Neural cell (in vitro differentiated cells): Measurements from ENCODE around the gene LRRC14B. TPM values are rescaled to one million over a fixed set of nuclear protein-coding genes. Genes with fewer than 3 reads are reported as not detected.

Experiments
- H2AFZ ChIP-seq: fragments of 200-600, 300-800 bp; sonication (generic), shearing (Covaris generic); 2 replicates; pipeline ENCODE4 v1.6.0; 2014; ENCODE audit warnings: low read depth, mild to moderate bottlenecking, antibody characterized with exemption, low read length, moderate library complexity
- H3F3A ChIP-seq: fragments of 200-600 bp; shearing (Covaris generic); 2 replicates; pipeline ENCODE4 v1.6.1; 2016; ENCODE audit warnings: mild to moderate bottlenecking, moderate library complexity, mixed read lengths, antibody characterized with exemption, low read length; ENCODE audit not compliant: insufficient read depth, poor library complexity, severe bottlenecking
- H3K27ac ChIP-seq: fragments of 200-600, 300-800 bp; sonication (generic), shearing (Covaris generic); 2 replicates; pipeline ENCODE4 v1.5.1; 2014; ENCODE audit warnings: mild to moderate bottlenecking, low read length, moderate library complexity
- H3K27me3 ChIP-seq: fragments of 300-800, 200-600 bp; sonication (generic), shearing (Covaris generic); 2 replicates; pipeline ENCODE4 v1.6.0; 2014; ENCODE audit warnings: mild to moderate bottlenecking, low read depth, low read length, moderate library complexity; ENCODE audit not compliant: insufficient read depth
- H3K36me3 ChIP-seq: fragments of 300-800, 200-600 bp; sonication (generic), shearing (Covaris generic); 2 replicates; pipeline ENCODE4 v1.5.1; 2014; ENCODE audit warnings: mild to moderate bottlenecking, antibody characterized with exemption, low read length, moderate library complexity; ENCODE audit not compliant: insufficient read depth
- H3K4me2 ChIP-seq: fragments of 300-800, 200-600 bp; sonication (generic), shearing (Covaris generic); 2 replicates; pipeline ENCODE4 v1.6.0; 2014; ENCODE audit warnings: mild to moderate bottlenecking, low read length
- H3K4me3 ChIP-seq: fragments of 300-800, 200-600 bp; sonication (generic), shearing (Covaris generic); 2 replicates; pipeline ENCODE4 v1.5.1; 2014; ENCODE audit warnings: mild to moderate bottlenecking, low read length, moderate library complexity
- H3K79me2 ChIP-seq: fragments of 200-600 bp; shearing (Covaris generic); replicated peaks from 2 replicates; pipeline ENCODE4 v1.6.0; 2014; ENCODE audit warnings: mild to moderate bottlenecking, low read length, moderate library complexity; ENCODE audit not compliant: insufficient read depth
- H3K9ac ChIP-seq: fragments of 300-800, 200-600 bp; sonication (generic), shearing (Covaris generic); 2 replicates; pipeline ENCODE4 v1.6.1; 2016; ENCODE audit warnings: mild to moderate bottlenecking, low read length, mixed read lengths
- H3K9me2 ChIP-seq: fragments of 200-600 bp; shearing (Covaris generic); 2 replicates; pipeline ENCODE4 v1.6.1; 2016; ENCODE audit warnings: mild to moderate bottlenecking, low read length, mixed read lengths; ENCODE audit not compliant: insufficient read depth
- H3K9me3 ChIP-seq: fragments of 200-600, 300-800 bp; sonication (generic), shearing (Covaris generic); 2 replicates; pipeline ENCODE4 v1.6.1; 2016; ENCODE audit warnings: mild to moderate bottlenecking, mixed run types, low read length, moderate library complexity, mixed read lengths
- H4K20me1 ChIP-seq: fragments of 200-600 bp; shearing (Covaris generic); 2 replicates; pipeline ENCODE4 v1.6.1; 2016; ENCODE audit warnings: mild to moderate bottlenecking, mixed run types; ENCODE audit not compliant: insufficient read depth
- CTCF ChIP-seq: fragments of 450-650 bp; IDR thresholded peaks from 2 replicates; pipeline ENCODE4 v1.5.1; 2014; ENCODE audit warnings: antibody characterized with exemption, mild to moderate bottlenecking, moderate library complexity; ENCODE audit not compliant: poor library complexity, severe bottlenecking
- EZH2 ChIP-seq: fragments of 200-600, 300-800 bp; shearing (Covaris generic), sonication (generic); IDR thresholded peaks from 2 replicates; pipeline ENCODE4 v1.6.1; 2014; ENCODE audit warnings: antibody characterized with exemption, low read length, borderline replicate concordance, mild to moderate bottlenecking; ENCODE audit not compliant: insufficient read depth, poor library complexity, severe bottlenecking
- MXI1 ChIP-seq: fragments of 450-650 bp; conservative IDR thresholded peaks from 2 replicates; pipeline ENCODE4 v1.6.1; 2014; ENCODE audit warnings: antibody characterized with exemption, mild to moderate bottlenecking; ENCODE audit not compliant: poor library complexity, severe bottlenecking
- POLR2AphosphoS5 ChIP-seq: IDR thresholded peaks from 2 replicates; pipeline ENCODE4 v1.6.1; 2012
- RAD21 ChIP-seq: fragments of 450-650 bp; conservative IDR thresholded peaks from 2 replicates; pipeline ENCODE4 v1.6.1; 2014; ENCODE audit warnings: antibody characterized with exemption, mild to moderate bottlenecking, moderate library complexity
- REST ChIP-seq: IDR thresholded peaks from 2 replicates; pipeline ENCODE4 v1.6.1; 2012; ENCODE audit warnings: borderline replicate concordance
- SMC3 ChIP-seq: fragments of 450-650 bp; conservative IDR thresholded peaks from 2 replicates; pipeline ENCODE4 v1.6.1; 2014; ENCODE audit warnings: antibody characterized with exemption, mild to moderate bottlenecking, moderate library complexity; ENCODE audit not compliant: poor library complexity
- TAF1 ChIP-seq: IDR thresholded peaks from 2 replicates; pipeline ENCODE4 v1.6.1; 2012; ENCODE audit warnings: low read depth
- polyA plus RNA-seq: library from polyadenylated mRNA; depleted of rRNA; stranded (reverse); fragments of >200 nt; gene quantifications from 2 replicates; pipeline ENCODE4 v1.2.3, GENCODE V29; 2014

LRRC14B gene
- polyA plus RNA-seq, 1 donor from 2014 or later: not detected

GRCh38 chr5:154826-155225 is 36.5 kb upstream of the LRRC14B start:
- Histone ChIP-seq H3F3A (no peaks in the 10 kb centered on the region), H2AFZ (no peak overlapping the region), H3K9ac (no peak overlapping the region), H4K20me1 (no peaks in the 10 kb centered on the region), H3K9me2 (no peaks in the 10 kb centered on the region), H3K36me3 (no peaks in the 10 kb centered on the region), H3K79me2 (no peaks in the 10 kb centered on the region), H3K9me3 (no peaks in the 10 kb centered on the region), H3K27me3 (no peaks in the 10 kb centered on the region), H3K4me3 (no peak overlapping the region), H3K4me2 (no peak overlapping the region), H3K27ac (no peak overlapping the region)
- no peak for TF ChIP-seq POLR2AphosphoS5
- TF ChIP-seq TAF1: no peak
- TF ChIP-seq RAD21: no peak
- TF ChIP-seq MXI1: no peak
- no peak for TF ChIP-seq CTCF
- no peak for TF ChIP-seq EZH2
- no peak for TF ChIP-seq SMC3

GRCh38 chr5:155651-156410 is 35.5 kb upstream of the LRRC14B start:
- no peaks in the 10 kb centered on the region for H3K27me3 ChIP-seq
- no peak overlapping the region for H3K27ac ChIP-seq
- H3K4me2 ChIP-seq: no peak overlapping the region
- no peaks in the 10 kb centered on the region for H3K9me3 ChIP-seq
- H3K36me3 ChIP-seq: no peaks in the 10 kb centered on the region
- H3F3A ChIP-seq: no peaks in the 10 kb centered on the region
- no peak overlapping the region for H3K4me3 ChIP-seq
- no peak overlapping the region for H3K9ac ChIP-seq
- no peaks in the 10 kb centered on the region for H4K20me1 ChIP-seq
- H3K9me2 ChIP-seq: no peaks in the 10 kb centered on the region
- H3K79me2 ChIP-seq: no peaks in the 10 kb centered on the region
- TF ChIP-seq SMC3 (no peak), REST (no peak)
- no peak overlapping the region for H2AFZ ChIP-seq
